Thymus (tissue), 11 donors: ENCODE data around the gene SOX3. TPM values are rescaled to one million over a fixed set of nuclear protein-coding genes. Genes with fewer than 3 reads are reported as not detected.

Experiments used
- DNase-seq, 9 donors: peaks; one replicate each; pipeline ENCODE4 v3.0.0-alpha.2; 2013; ENCODE audit warnings: low spot score in 9 of 9, low read depth in 6 of 9, missing footprints in 1 of 9
- H3K27ac ChIP-seq, 2 donors: one replicate each; pipeline ENCODE4 v1.5.1; 2013; ENCODE audit warnings: control low read depth in 1 of 2, low read depth in 1 of 2, low read length in 1 of 2, mild to moderate bottlenecking in 1 of 2, moderate library complexity in 1 of 2
- H3K27me3 ChIP-seq, 2 donors: one replicate each; pipeline ENCODE4 v1.5.1; 2013; ENCODE audit warnings: low read length in 1 of 2; ENCODE audit not compliant: control insufficient read depth in 2 of 2, insufficient read depth in 1 of 2
- H3K36me3 ChIP-seq, 2 donors: one replicate each; pipeline ENCODE4 v1.5.1; 2013; ENCODE audit warnings: low read length in 1 of 2, mild to moderate bottlenecking in 1 of 2, moderate library complexity in 1 of 2; ENCODE audit not compliant: control insufficient read depth in 2 of 2, insufficient read depth in 2 of 2
- H3K4me1 ChIP-seq, 2 donors: one replicate each; pipeline ENCODE4 v1.5.1; 2013; ENCODE audit warnings: low read length in 2 of 2; ENCODE audit not compliant: control insufficient read depth in 2 of 2, insufficient read depth in 2 of 2
- H3K4me3 ChIP-seq, 2 donors: one replicate each; pipeline ENCODE4 v1.5.1; 2013; ENCODE audit warnings: low read length in 2 of 2, control low read depth in 1 of 2, mild to moderate bottlenecking in 1 of 2
- H3K9me3 ChIP-seq, 2 donors: one replicate each; pipeline ENCODE4 v1.5.1; 2013; ENCODE audit warnings: low read length in 1 of 2, mild to moderate bottlenecking in 1 of 2; ENCODE audit not compliant: control insufficient read depth in 2 of 2, insufficient read depth in 1 of 2
- WGBS: extraction: QIAGEN DNeasy Blood & Tissue Kit; methylation state at CpG from one replicate; pipeline ENCODE4 v1.1.7; 2013; 5-methylcytosine and 5-hydroxymethylcytosine counted together
- polyA plus RNA-seq: library from polyadenylated mRNA; stranded (reverse); fragments of 200-250 nt; gene quantifications from one replicate; pipeline ENCODE4 v1.2.3, GENCODE V29; 2013
- total RNA-seq: library from RNA; stranded (reverse); fragments of 120-200 nt; gene quantifications from one replicate; pipeline ENCODE4 v1.2.4, GENCODE V29; 2013
- donor health status: healthy.

The SOX3 gene
- total and polyA plus RNA-seq, 2 donors: 0.02 to 0.05 TPM

DNA sequence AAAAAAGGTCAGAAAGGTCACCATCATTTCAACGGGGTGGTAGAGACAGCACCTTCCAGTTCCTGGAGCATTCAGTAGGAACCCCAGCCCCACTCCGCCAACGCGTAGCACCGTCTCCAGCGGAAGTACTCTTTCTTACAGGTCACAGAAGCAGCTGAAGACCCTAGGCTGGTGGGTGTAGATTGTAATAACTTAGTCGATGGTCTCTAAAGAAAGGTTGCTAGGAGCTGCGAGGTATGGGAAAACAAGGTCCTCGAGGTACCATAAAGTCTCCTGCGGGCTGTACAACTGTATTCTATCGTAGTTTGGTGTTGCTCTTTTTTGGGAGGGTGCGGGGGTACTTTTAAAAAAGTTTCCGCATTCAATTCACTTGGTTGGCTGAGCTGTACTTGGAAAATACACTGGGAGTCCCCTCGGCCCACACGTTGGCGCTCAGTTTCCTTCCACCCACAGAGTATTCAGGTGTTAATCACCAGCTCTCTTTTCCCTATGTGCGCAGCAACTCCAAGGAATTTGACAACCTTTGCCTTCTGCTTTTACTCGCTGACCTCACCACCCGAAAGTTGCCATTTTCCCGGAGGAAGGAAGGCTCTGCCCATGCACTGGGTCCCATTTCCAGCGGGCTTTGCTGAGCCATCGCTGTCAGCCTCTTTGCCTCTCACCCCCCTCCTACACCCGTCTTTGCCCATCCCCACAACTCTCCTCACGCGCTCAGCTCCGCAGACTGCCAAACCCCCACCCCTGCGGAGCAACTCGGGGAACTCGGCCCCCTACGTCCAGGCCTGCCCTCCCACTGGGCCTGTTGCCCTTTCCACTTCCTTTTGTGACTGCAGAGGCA is 4.8 kb upstream of the SOX3 start:
- Histone ChIP-seq H3K9me3 (peaks cover 1 to 10% of the 10 kb centered on the region in 2 donors), H3K4me3 (no peak overlapping the region), H3K27me3 (peaks cover 39 to 75% of the 10 kb centered on the region in 2 donors), H3K36me3 (no peaks in the 10 kb centered on the region), H3K4me1 (no peaks in the 10 kb centered on the region), H3K27ac (no peak overlapping the region)
- DNase-seq: no peak
- WGBS: 11% methylated on average over 30 of the region's 30 CpGs

DNA sequence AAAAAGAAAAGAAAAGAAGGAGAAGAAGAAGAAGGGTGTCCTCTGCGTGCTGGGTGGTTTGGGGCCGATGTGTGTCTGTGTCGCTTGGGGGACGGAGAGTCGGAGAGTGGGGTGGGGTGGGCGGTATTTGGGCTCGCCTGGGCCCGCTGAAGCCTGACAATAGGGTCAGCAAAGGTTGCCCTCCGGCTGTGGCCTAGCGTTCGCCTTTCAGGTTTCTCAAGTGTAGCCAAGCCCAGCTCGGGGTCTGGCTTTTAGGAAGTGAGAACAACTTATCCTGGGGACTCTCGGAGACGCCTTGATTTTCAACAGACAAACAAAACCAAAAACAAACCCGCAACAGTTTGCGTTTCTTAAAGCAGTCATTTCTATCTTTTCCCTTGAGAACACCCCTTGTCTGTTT is 4.1 kb upstream of the SOX3 start:
- peaks cover 1 to 14% of the 10 kb centered on the region in 2 donors for H3K9me3 ChIP-seq
- no peak overlapping the region for H3K27ac ChIP-seq
- no peaks in the 10 kb centered on the region for H3K36me3 ChIP-seq
- 11% methylated on average over 16 of the region's 16 CpGs for WGBS
- DNase-seq: no peak
- no peaks in the 10 kb centered on the region for H3K4me1 ChIP-seq
- H3K27me3 ChIP-seq: peaks cover 42 to 81% of the 10 kb centered on the region in 2 donors
- H3K4me3 ChIP-seq: no peak overlapping the region

- 8% methylated on average over 23 of the region's 23 CpGs for WGBS
- Histone ChIP-seq H3K9me3 (peaks cover 1 to 16% of the 10 kb centered on the region in 2 donors), H3K4me1 (no peaks in the 10 kb centered on the region), H3K36me3 (no peaks in the 10 kb centered on the region), H3K27ac (no peak overlapping the region), H3K27me3 (peaks cover 48 to 84% of the 10 kb centered on the region in 2 donors), H3K4me3 (no peak overlapping the region)
- no peak for DNase-seq
These were observed 3.1 kb upstream of the SOX3 start for GRCh38 chrX:140507982-140508305.

DNA sequence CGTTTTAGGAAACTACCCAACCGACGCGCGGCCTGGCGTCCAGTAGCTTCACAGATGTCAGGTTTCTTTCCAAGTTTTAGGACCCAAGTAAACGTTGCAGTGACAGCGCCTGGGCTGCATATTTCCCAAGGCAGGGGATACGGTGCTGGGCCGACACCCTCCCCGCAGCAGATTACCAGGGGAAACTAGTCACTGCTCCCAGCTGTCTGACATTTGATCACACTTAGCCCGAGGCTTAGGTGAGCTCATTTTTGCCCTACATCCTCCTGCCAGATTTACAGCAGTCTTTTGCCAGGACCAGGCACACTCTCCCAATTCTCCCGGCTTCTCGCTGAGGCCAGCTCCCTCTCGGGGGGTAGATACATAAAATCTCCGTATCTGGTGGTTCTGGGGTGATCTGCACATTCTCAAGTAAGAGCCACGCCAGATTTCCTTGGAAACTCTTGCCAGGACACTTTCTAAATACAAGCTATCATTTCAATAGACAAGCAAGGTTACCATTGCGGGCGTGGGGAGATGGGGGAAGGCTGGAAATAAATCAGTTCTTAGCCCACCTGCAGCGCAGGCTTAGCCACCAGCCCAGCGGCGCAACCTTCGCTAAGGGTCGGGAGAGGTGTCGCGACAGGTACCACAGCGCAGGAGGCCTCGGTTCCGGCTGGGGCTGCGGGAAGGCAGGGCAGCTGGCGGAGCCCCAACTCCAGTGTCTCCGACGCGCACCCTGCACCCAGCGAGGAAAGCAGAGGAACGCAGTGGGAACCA is 2.5 kb upstream of the SOX3 start:
- no peaks in the 10 kb centered on the region for H3K36me3 ChIP-seq
- H3K27ac ChIP-seq: no peak overlapping the region
- H3K9me3 ChIP-seq: peaks cover 1 to 17% of the 10 kb centered on the region in 2 donors
- H3K4me3 ChIP-seq: no peak overlapping the region
- no peak for DNase-seq
- no peaks in the 10 kb centered on the region for H3K4me1 ChIP-seq
- 7% methylated on average over 36 of the region's 36 CpGs for WGBS
- peaks cover 50 to 89% of the 10 kb centered on the region in 2 donors for H3K27me3 ChIP-seq

GRCh38 chrX:140505421-140506337 is 810 bp upstream of the SOX3 start:
- DNase-seq: no peak
- no peak overlapping the region for H3K27ac ChIP-seq
- H3K4me3 ChIP-seq: no peak overlapping the region
- no peaks in the 10 kb centered on the region for H3K36me3 ChIP-seq
- WGBS: 5% methylated on average over 63 of the region's 63 CpGs
- peaks cover 49 to 94% of the 10 kb centered on the region in 2 donors for H3K27me3 ChIP-seq
- peaks cover 0 to 17% of the 10 kb centered on the region in 2 donors for H3K9me3 ChIP-seq
- H3K4me1 ChIP-seq: no peaks in the 10 kb centered on the region

- no peaks in the 10 kb centered on the region for H3K36me3 ChIP-seq
- WGBS: under 1% methylated on average over 92 of the region's 92 CpGs
- no peaks in the 10 kb centered on the region for H3K4me1 ChIP-seq
- H3K27ac ChIP-seq: no peak overlapping the region
- H3K4me3 ChIP-seq: no peak overlapping the region
- DNase-seq: no peak
- H3K27me3 ChIP-seq: peaks cover 45 to 88% of the 10 kb centered on the region in 2 donors
- H3K9me3 ChIP-seq: peaks cover 0 to 15% of the 10 kb centered on the region in 2 donors
These were observed 1.0 kb downstream of the SOX3 start for GRCh38 chrX:140503714-140504351.

DNA sequence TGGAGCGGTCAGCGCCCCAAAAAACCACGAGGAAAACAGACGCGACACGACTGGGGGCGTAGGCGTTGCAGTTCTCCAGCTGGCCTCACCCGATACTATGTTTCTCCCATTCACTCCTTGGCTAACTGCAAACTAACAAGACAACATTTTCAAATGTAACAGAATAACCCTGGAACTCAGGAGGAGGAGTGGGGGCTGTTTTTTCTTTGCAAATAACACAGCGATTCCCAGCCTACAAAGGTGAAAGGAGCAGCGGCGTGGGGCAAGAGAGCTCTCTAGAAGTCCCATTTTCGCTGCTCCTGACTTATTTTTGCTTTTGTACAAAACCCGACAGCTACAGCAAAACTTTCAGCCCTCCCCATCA is 1.6 kb downstream of the SOX3 start:
- Histone ChIP-seq H3K4me3 (no peak overlapping the region), H3K36me3 (no peaks in the 10 kb centered on the region), H3K9me3 (peaks cover 0 to 14% of the 10 kb centered on the region in 2 donors), H3K4me1 (no peaks in the 10 kb centered on the region), H3K27ac (no peak overlapping the region), H3K27me3 (peaks cover 43 to 82% of the 10 kb centered on the region in 2 donors)
- 5% methylated on average over 14 of the region's 14 CpGs for WGBS
- DNase-seq: no peak

DNA sequence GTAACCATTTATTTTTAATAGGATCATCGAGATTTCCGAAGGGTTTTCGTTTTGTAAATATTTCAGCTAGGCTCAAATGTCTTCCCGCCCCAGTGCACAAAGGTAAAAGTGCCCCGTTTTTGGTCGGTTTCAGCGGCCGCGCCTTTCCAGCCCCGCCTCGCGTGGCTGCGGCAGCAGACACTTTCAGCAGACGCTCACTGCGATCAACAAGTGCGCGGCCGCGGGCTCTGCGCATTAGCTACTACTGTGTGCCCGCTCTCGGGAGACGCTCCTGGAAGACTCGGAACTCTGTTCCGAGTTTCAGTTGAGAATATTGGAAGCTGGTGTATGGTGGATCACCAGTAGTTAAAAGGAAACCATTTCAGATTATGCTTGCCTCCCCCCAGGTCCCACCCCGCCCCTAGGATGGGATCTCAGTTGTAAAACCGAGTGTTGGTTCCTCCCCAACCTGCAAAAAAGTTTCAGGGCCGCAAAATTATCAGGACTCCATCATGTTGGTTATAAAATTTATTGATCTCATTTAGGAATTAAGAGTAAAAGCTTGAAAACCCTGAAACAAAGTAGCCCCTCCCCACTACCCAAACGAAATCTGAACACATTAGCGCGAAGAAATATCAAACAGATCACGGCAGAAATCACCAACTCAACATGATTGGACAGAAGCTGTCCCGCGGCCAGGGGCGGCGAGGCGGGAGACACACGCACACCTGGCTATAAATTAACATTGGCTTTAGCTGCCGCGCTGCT is 2.2 kb downstream of the SOX3 start:
- peaks cover 39 to 76% of the 10 kb centered on the region in 2 donors for H3K27me3 ChIP-seq
- no peaks in the 10 kb centered on the region for H3K4me1 ChIP-seq
- H3K27ac ChIP-seq: no peak overlapping the region
- H3K9me3 ChIP-seq: peaks cover 0 to 11% of the 10 kb centered on the region in 2 donors
- DNase-seq: no peak
- no peaks in the 10 kb centered on the region for H3K36me3 ChIP-seq
- WGBS: 3% methylated on average over 40 of the region's 40 CpGs
- no peak overlapping the region for H3K4me3 ChIP-seq
